ENCODE results near the gene LHPP. TPM values are rescaled to one million over a fixed set of nuclear protein-coding genes. Genes with fewer than 3 reads are reported as not detected.

The LHPP gene
- total and polyA plus RNA-seq, 11 donors: 5.6 to 23.5 (median 13.2) TPM

GRCh38 chr10:124511205-124512039, 49.8 kb downstream of the LHPP start:
- peak in 1 of 5 donors; percentile 13 for DNase-seq
- ATAC-seq: no peak
- 89 to 95% (median 91%) methylated on average over 16 of the region's 16 CpGs for WGBS, 4 donors

GRCh38 chr10:124512040-124512428, 50.4 kb downstream of the LHPP start:
- WGBS, 4 donors: 92 to 95% (median 94%) methylated on average over 8 of the region's 8 CpGs
- no peak for ATAC-seq
- Histone ChIP-seq H3K4me3 (no peak overlapping the region), H3K27ac (no peak overlapping the region), H3K4me1 (no peaks in the 10 kb centered on the region), H3K36me3 (no peaks in the 10 kb centered on the region), H3K9me3 (no peaks in the 10 kb centered on the region), H3K27me3 (no peaks in the 10 kb centered on the region)
- peak in 1 of 5 donors; percentile 12 for DNase-seq
- TF ChIP-seq CTCF (IDR thresholded peaks at IDR 0.05): no peak
- TF ChIP-seq POLR2A (IDR thresholded peaks at IDR 0.05): no peak
- intact Hi-C loops (cut with DNase I): no loop called here

More at GRCh38 chr10:124511205-124512039, 49.8 kb downstream of the LHPP start:
- H3K36me3 ChIP-seq: no peaks in the 10 kb centered on the region
- TF ChIP-seq POLR2A (IDR thresholded peaks at IDR 0.05) (no peak), CTCF (IDR thresholded peaks at IDR 0.05) (no peak)
- no peaks in the 10 kb centered on the region for H3K9me3 ChIP-seq
- H3K27me3 ChIP-seq: no peaks in the 10 kb centered on the region
- H3K27ac ChIP-seq: no peak overlapping the region
- H3K4me1 ChIP-seq: no peaks in the 10 kb centered on the region
- intact Hi-C loops (cut with DNase I): no loop called here
- H3K4me3 ChIP-seq: no peak overlapping the region

GRCh38 chr10:124512600-124512999, 51.0 kb downstream of the LHPP start:
- ATAC-seq (no peak), DNase-seq (no peak)
- no peaks in the 10 kb centered on the region for H3K36me3 ChIP-seq
- 90 to 97% (median 94%) methylated on average over 6 to 8 of the region's 8 CpGs for WGBS, 4 donors
- H3K27me3 ChIP-seq: no peaks in the 10 kb centered on the region
- H3K4me1 ChIP-seq: no peaks in the 10 kb centered on the region
- H3K9me3 ChIP-seq: no peaks in the 10 kb centered on the region
- TF ChIP-seq POLR2A (IDR thresholded peaks at IDR 0.05) (no peak), CTCF (IDR thresholded peaks at IDR 0.05) (no peak)
- no peak overlapping the region for H3K4me3 ChIP-seq
- no peak overlapping the region for H3K27ac ChIP-seq
- intact Hi-C loops (cut with DNase I): no loop called here

- H3K4me3 ChIP-seq: no peak overlapping the region
- peak in 1 of 5 donors; percentile 16 for DNase-seq
- no peak for TF ChIP-seq CTCF (IDR thresholded peaks at IDR 0.05)
- TF ChIP-seq POLR2A (IDR thresholded peaks at IDR 0.05): no peak
- intact Hi-C loops (cut with DNase I): no loop called here
- H3K9me3 ChIP-seq: no peaks in the 10 kb centered on the region
- ATAC-seq: no peak
- H3K27ac ChIP-seq: peak overlapping the region in 1 of 12 donors; percentile 36
- H3K4me1 ChIP-seq: no peaks in the 10 kb centered on the region
- WGBS, 4 donors: 81 to 87% (median 84%) methylated on average over 13 of the region's 13 CpGs
- H3K36me3 ChIP-seq: no peaks in the 10 kb centered on the region
- H3K27me3 ChIP-seq: no peaks in the 10 kb centered on the region
These were observed 53.8 kb downstream of the LHPP start for GRCh38 chr10:124515244-124515970.

Data from heart left ventricle (tissue), 16 donors.